Measurements from ENCODE around the gene RAB8A. TPM values are rescaled to one million over a fixed set of nuclear protein-coding genes. Genes with fewer than 3 reads are reported as not detected.
A peak's percentile ranks its signal among the peaks of the same experiment; 100 is the strongest.

RAB8A gene
- total and polyA plus RNA-seq, 2 of the 8 experiments (the other 6 are each of a cell fraction or from before 2014, with no cell fraction given) = 65.8 to 97.0 TPM

DNA sequence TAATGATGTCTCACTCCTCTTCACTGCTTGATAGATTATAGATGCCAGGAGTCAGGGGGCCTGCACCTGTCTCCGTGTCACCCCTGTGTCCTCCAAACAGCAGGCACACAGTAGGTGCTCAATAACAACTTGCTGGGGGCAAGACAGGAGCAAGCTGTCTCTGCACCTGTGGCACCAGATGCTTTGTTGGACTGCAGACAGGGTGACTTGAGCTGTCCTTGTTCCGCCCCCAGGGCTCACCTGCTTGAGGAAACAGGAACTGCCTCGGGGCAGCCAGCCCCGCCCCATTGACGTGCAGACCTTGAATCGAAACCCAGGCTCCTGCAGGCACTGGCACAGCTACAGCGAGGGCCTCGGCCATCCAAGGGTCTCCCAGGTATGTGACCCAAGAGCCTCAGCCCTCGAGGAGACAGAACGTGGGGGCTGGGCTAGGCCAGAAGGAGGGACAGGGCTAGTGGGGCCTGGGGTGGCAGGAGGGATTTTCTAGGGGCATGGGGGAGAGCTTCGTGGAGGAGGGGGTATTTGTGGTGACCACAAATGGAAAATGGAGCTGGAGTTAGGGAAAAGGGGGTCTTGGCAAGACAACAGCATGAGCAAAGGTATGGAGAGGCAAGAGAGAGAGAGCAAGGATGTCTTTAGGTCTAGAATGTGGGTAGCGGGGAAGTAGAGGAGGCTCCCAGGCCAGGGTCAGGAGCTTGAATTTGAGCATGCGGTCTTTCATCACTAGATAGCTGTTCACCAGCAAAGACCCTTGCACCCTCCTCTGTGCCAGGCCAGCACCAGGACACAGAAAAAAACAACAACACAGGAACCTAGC, 31.9 kb downstream of the RAB8A start, which contains the start of gene HSH2D:
Gene HSH2D, plus strand, starts transcription at position 287 of the 817 bp plus-strand sequence. CDS start 5,066 bp downstream, outside the sequence.
- Histone ChIP-seq H2BK20ac (ENCODE audit: low read length) (0 out of 2 replicates have a peak within 1 kb of the TSS, but pooled peaks have one; percentile 48), H3K9me3 (ENCODE audit: insufficient read depth in 2 of 2, low read depth in 1 of 2, low read length in 1 of 2) (no peaks in the 10 kb centered on the region), H2BK120ac (replicated peaks; ENCODE audit: low read depth, low read length) (no peak within 1 kb of the TSS), H3K27me3 (replicated peaks in 1 of 4; ENCODE audit: control insufficient read depth in 3 of 4, extremely low read depth in 1 of 4, insufficient read depth in 3 of 4, low read length in 3 of 4) (no peaks in the 10 kb centered on the region), H2BK5ac (ENCODE audit: low read depth, low read length) (peak within 1 kb of the TSS; percentile 52; the same call in 1 of the 2 replicates), H4K91ac (replicated peaks; ENCODE audit: insufficient read length, low read length) (peak within 1 kb of the TSS; percentile 85), H3K14ac (ENCODE audit: insufficient read length) (no peak within 1 kb of the TSS), H4K8ac (ENCODE audit: extremely low read depth, insufficient read depth, low read length) (peak within 1 kb of the TSS; percentile 62), H3K36me3 (ENCODE audit: control insufficient read depth in 2 of 4, insufficient read depth in 4 of 4, low read length in 3 of 4) (no peaks in the 10 kb centered on the region), H3K79me1 (ENCODE audit: low read depth, low read length) (no peaks in the 10 kb centered on the region), H4K20me1 (replicated peaks in 1 of 2; ENCODE audit: control insufficient read depth in 1 of 2, insufficient read depth in 2 of 2, low read length in 2 of 2) (no peaks in the 10 kb centered on the region), H3K4me2 (ENCODE audit: insufficient read depth in 1 of 2, low read depth in 2 of 2, low read length in 2 of 2) (peak within 1 kb of the TSS; percentile 33 to 34; a peak in 1 of 4 replicates), H2AK5ac (ENCODE audit: low read depth, low read length) (no peak within 1 kb of the TSS), H2BK15ac (ENCODE audit: low read length) (0 out of 2 replicates have a peak within 1 kb of the TSS, but pooled peaks have one; percentile 31), H3K4me1 (replicated peaks in 1 of 4; ENCODE audit: control insufficient read depth in 3 of 4, insufficient read depth in 4 of 4, low read length in 3 of 4) (peaks cover 0 to 5% (median 1%) of the 10 kb centered on the region in 4 experiments; a peak in 2 of 7 replicates), H3K4me3 (ENCODE audit: extremely low read depth in 1 of 4, insufficient read depth in 2 of 4, low read depth in 3 of 4, low read length in 4 of 4) (peak within 1 kb of the TSS in 1 of 4 experiments; percentile 35; a peak in 2 of 8 replicates), H3K23ac (ENCODE audit: insufficient read length) (no peak within 1 kb of the TSS), H3K18ac (ENCODE audit: extremely low read depth, low read length) (peak within 1 kb of the TSS; percentile 27; the same call in 1 of the 2 replicates), H2AFZ (ENCODE audit: low read length) (peak within 1 kb of the TSS; percentile 77; the same call in 1 of the 2 replicates), H3K9ac (replicated peaks in 1 of 4; ENCODE audit: extremely low read depth in 1 of 4, low read depth in 3 of 4, low read length in 3 of 4) (no peak within 1 kb of the TSS), H3K23me2 (ENCODE audit: low read depth, low read length) (peaks cover 3% of the 10 kb centered on the region; the same call in 1 of the 2 replicates), H3K4ac (replicated peaks; ENCODE audit: insufficient read length, low read depth, low read length) (peak within 1 kb of the TSS; percentile 28), H3K56ac (replicated peaks; ENCODE audit: insufficient read length, low read depth, low read length) (no peak within 1 kb of the TSS), H3K27ac (ENCODE audit: low read depth, low read length) (no peak within 1 kb of the TSS), H2BK12ac (ENCODE audit: low read depth, low read length) (peak within 1 kb of the TSS; percentile 60), H4K5ac (ENCODE audit: insufficient read length, low read depth, low read length) (no peak within 1 kb of the TSS), H3K79me2 (ENCODE audit: control insufficient read depth in 1 of 2, insufficient read depth in 2 of 2, low read length in 2 of 2) (no peaks in the 10 kb centered on the region)
- ChIA-PET POLR2A (ENCODE audit: partially characterized antibody) (interaction anchor here (0.8 to 3.5 kb wide), 8 partner anchors 8 to 69 kb away, joined by 3 to 22 read pairs (median 4); partner anchors contain the start of gene TPM4), CTCF (ENCODE audit: partially characterized antibody) (interaction anchor here (0.6 to 1.7 kb wide), 7 partner anchors 10 to 677 kb away, joined by 3 to 7 read pairs (median 4); partner anchors contain the start of gene FAM32A)
- FAIRE-seq (no peak), DNase-seq (ENCODE audit: low read depth in 1 of 2, low spot score in 2 of 2) (peak; percentile 59 to 63)
- 51% methylated on average over 13 of the region's 13 CpGs; no CpG with 5 or more reads in 1 of the 2 experiments for WGBS, 2 experiments (ENCODE audit: extremely low coverage in 1 of 2, insufficient coverage in 1 of 2, insufficient read length in 1 of 2, insufficient replicate concordance in 2 of 2, low coverage in 1 of 2, low lambda C conversion rate in 2 of 2, missing lambda C conversion rate in 1 of 2)
- TF ChIP-seq ZNF274 (IDR thresholded peaks at IDR 0.05; ENCODE audit: borderline replicate concordance, extremely low read depth, low read length) (no peak), TBP (IDR thresholded peaks at IDR 0.05; ENCODE audit: low read depth, low read length) (0 out of 2 replicates have a peak, but pooled peaks have one; percentile 11), TAF1 (IDR thresholded peaks at IDR 0.05; ENCODE audit: low read depth, low read length) (peak; percentile 37; the same call in 1 of the 2 replicates)

All from H1 (cell line).